ENCODE results near the gene OSBPL10. TPM values are rescaled to one million over a fixed set of nuclear protein-coding genes. Genes with fewer than 3 reads are reported as not detected.
"Not testable (repeated sequence)": the region's sequence is repeated elsewhere in the genome, so short reads cannot be mapped to it uniquely, and the experiment has no call there.

Gene OSBPL10
- total RNA-seq, 1 experiment from 2014 or later: 8.3 TPM

- DNase-seq (ENCODE audit: low spot score): no peak
Measured at GRCh38 chr3:31813686-31814085, 167.4 kb downstream of the OSBPL10 start.

GRCh38 chr3:31813197-31813596 is 167.9 kb downstream of the OSBPL10 start:
- no peak for DNase-seq (ENCODE audit: low spot score)

GRCh38 chr3:31810991-31811433 is 170.1 kb downstream of the OSBPL10 start:
- no peak for DNase-seq (ENCODE audit: low spot score)

- DNase-seq (ENCODE audit: low spot score): no peak
Measured at GRCh38 chr3:31808143-31808720, 172.8 kb downstream of the OSBPL10 start.

- DNase-seq (ENCODE audit: low spot score): peak; percentile 13
Measured at GRCh38 chr3:31804251-31805051, 176.6 kb downstream of the OSBPL10 start.

GRCh38 chr3:31802981-31803740 is 177.9 kb downstream of the OSBPL10 start:
- DNase-seq (ENCODE audit: low spot score): no peak

- peak; percentile 90 for DNase-seq (ENCODE audit: low spot score)
Measured at GRCh38 chr3:31800436-31800835, 180.6 kb downstream of the OSBPL10 start.

GRCh38 chr3:31798840-31799239 is 182.2 kb downstream of the OSBPL10 start:
- no peak for DNase-seq (ENCODE audit: low spot score)

GRCh38 chr3:31793821-31794220 is 187.2 kb downstream of the OSBPL10 start:
- peak; percentile 6 for DNase-seq (ENCODE audit: low spot score)

- DNase-seq (ENCODE audit: low spot score): no peak
Measured at GRCh38 chr3:31791090-31791430, 190.0 kb downstream of the OSBPL10 start.

GRCh38 chr3:31790193-31791089 is 190.6 kb downstream of the OSBPL10 start:
- no peak for DNase-seq (ENCODE audit: low spot score)

- no peak for DNase-seq (ENCODE audit: low spot score)
Measured at GRCh38 chr3:31789429-31789828, 191.6 kb downstream of the OSBPL10 start.

- DNase-seq (ENCODE audit: low spot score): no peak
Measured at GRCh38 chr3:31785734-31786133, 195.3 kb downstream of the OSBPL10 start.

GRCh38 chr3:31785286-31785685 is 195.8 kb downstream of the OSBPL10 start:
- DNase-seq (ENCODE audit: low spot score): no peak

GRCh38 chr3:31783851-31784250 is 197.2 kb downstream of the OSBPL10 start:
- not testable (repeated sequence) for DNase-seq (ENCODE audit: low spot score)

GRCh38 chr3:31782306-31782705 is 198.8 kb downstream of the OSBPL10 start:
- not testable (repeated sequence) for DNase-seq (ENCODE audit: low spot score)

GRCh38 chr3:31779514-31779913 is 201.5 kb downstream of the OSBPL10 start:
- DNase-seq (ENCODE audit: low spot score): no peak

- no peak for DNase-seq (ENCODE audit: low spot score)
Measured at GRCh38 chr3:31777887-31778286, 203.2 kb downstream of the OSBPL10 start.

- DNase-seq (ENCODE audit: low spot score): no peak
Measured at GRCh38 chr3:31777092-31777491, 204.0 kb downstream of the OSBPL10 start.

- no peak for DNase-seq (ENCODE audit: low spot score)
Measured at GRCh38 chr3:31776016-31776415, 205.0 kb downstream of the OSBPL10 start.

- DNase-seq (ENCODE audit: low spot score): no peak
Measured at GRCh38 chr3:31775383-31775782, 205.7 kb downstream of the OSBPL10 start.

Measured in H4 (cell line).